OCI-LY7 (cell line): Measurements from ENCODE around the gene AFMID. TPM values are rescaled to one million over a fixed set of nuclear protein-coding genes. Genes with fewer than 3 reads are reported as not detected.

ENCODE experiments used
- BruUV-seq: library from RNA; stranded (reverse); fragments of 400-500 nt; replicated peaks from 2 replicates; lab custom pipeline; 2021; lab: Mats Ljungman, UMichigan
- CTCF ChIA-PET: fragments of 300-600 bp; sonication (Branson Sonifier 250); formaldehyde crosslinking; loops from one replicate; lab custom pipeline; 2022; ENCODE audit warnings: antibody characterized with exemption; ENCODE audit not compliant: unreplicated experiment; lab: Charles Lee
- POLR2A ChIA-PET: fragments of 300-600 bp; sonication (Branson Sonifier 250); formaldehyde crosslinking; loops from one replicate; lab custom pipeline; 2022; ENCODE audit warnings: antibody characterized with exemption; lab: Charles Lee
- DNase-seq: peaks from one replicate; pipeline ENCODE4 v3.0.0-alpha.2; 2015; ENCODE audit warnings: low spot score
- H2AFZ ChIP-seq: fragments of 200-600 bp; sonication (generic), shearing (Covaris generic); 2 replicates; pipeline ENCODE4 v1.6.1; 2014; ENCODE audit warnings: mild to moderate bottlenecking, antibody characterized with exemption, low read length, moderate library complexity
- H3K27ac ChIP-seq: fragments of 200-600 bp; sonication (generic); 2 replicates; pipeline ENCODE4 v1.5.1; 2014; ENCODE audit warnings: mixed run types, low read depth, mild to moderate bottlenecking, moderate library complexity, low read length, inconsistent platforms; ENCODE audit not compliant: poor library complexity, severe bottlenecking
- H3K36me3 ChIP-seq: fragments of 200-600 bp; sonication (generic); 2 replicates; pipeline ENCODE4 v1.6.1; 2014; ENCODE audit warnings: mild to moderate bottlenecking, antibody characterized with exemption, low read length, moderate library complexity, mixed read lengths; ENCODE audit not compliant: insufficient read depth
- H3K4me1 ChIP-seq: fragments of 200-600 bp; sonication (generic); 2 replicates; pipeline ENCODE4 v1.5.1; 2014; ENCODE audit warnings: mild to moderate bottlenecking, low read length; ENCODE audit not compliant: insufficient read depth, poor library complexity, severe bottlenecking
- H3K4me2 ChIP-seq: fragments of 200-600 bp; sonication (generic); 2 replicates; pipeline ENCODE4 v1.6.1; 2014; ENCODE audit warnings: mild to moderate bottlenecking, low read length
- H3K4me3 ChIP-seq: fragments of 200-600 bp; sonication (generic); 2 replicates; pipeline ENCODE4 v1.5.1; 2014; ENCODE audit warnings: mild to moderate bottlenecking, low read depth, low read length; ENCODE audit not compliant: poor library complexity, severe bottlenecking
- H3K79me2 ChIP-seq: fragments of 200-600 bp; sonication (generic); 2 replicates; pipeline ENCODE4 v1.6.1; 2016; ENCODE audit warnings: low read depth, mild to moderate bottlenecking, low read length, moderate library complexity, mixed read lengths; ENCODE audit not compliant: insufficient read depth
- H3K9me2 ChIP-seq: fragments of 200-600 bp; sonication (generic); 2 replicates; pipeline ENCODE4 v1.6.1; 2016; ENCODE audit warnings: mild to moderate bottlenecking, low read length, mixed read lengths; ENCODE audit not compliant: insufficient read depth
- H3K9me3 ChIP-seq: fragments of 200-600 bp; sonication (generic); 2 replicates; pipeline ENCODE4 v1.6.1; 2014; ENCODE audit warnings: mild to moderate bottlenecking, mixed run types, low read length, mixed read lengths
- H4K20me1 ChIP-seq: fragments of 200-600 bp; sonication (generic); 2 replicates; pipeline ENCODE4 v1.6.1; 2014; ENCODE audit warnings: mild to moderate bottlenecking, antibody characterized with exemption, low read length, moderate library complexity, mixed read lengths; ENCODE audit not compliant: insufficient read depth
- CTCF ChIP-seq: fragments of 200-600 bp; sonication (generic); conservative IDR thresholded peaks from 2 replicates; pipeline ENCODE4 v1.5.1; 2014; ENCODE audit warnings: mild to moderate bottlenecking, antibody characterized with exemption, low read length, moderate library complexity, mixed read lengths
- EZH2phosphoT487 ChIP-seq: fragments of 200-600 bp; sonication (generic); IDR thresholded peaks from 2 replicates; pipeline ENCODE4 v1.6.1; 2018; ENCODE audit warnings: low read depth, borderline replicate concordance, mild to moderate bottlenecking, mixed run types, antibody characterized with exemption, low read length, moderate library complexity, mixed read lengths
- intact Hi-C: fragments of 100-400 bp; cut with micrococcal nuclease; formaldehyde crosslinking; loops from one replicate; pipeline ENCODE4 v1.10.0; 2022; ENCODE audit not compliant: unreplicated experiment
- total RNA-seq, 2 experiments: library from RNA; depleted of rRNA in 1 of 2; stranded (reverse); fragments of >200 nt in 1 of 2; shearing (Covaris generic) in 1 of 2; gene quantifications; 2 replicates each; pipeline ENCODE4 v1.2.3, GENCODE V29; 2014 to 2022

AFMID gene
- total RNA-seq, 2 experiments from 2014 or later = 89.1 to 101 TPM

GRCh38 chr17:78210111-78210510 lies 22.9 kb downstream of the AFMID start:
- TF ChIP-seq CTCF (no peak), EZH2phosphoT487 (no peak)
- intact Hi-C loops = no loop called here
- H3K4me2 ChIP-seq = no peak overlapping the region
- no peaks in the 10 kb centered on the region for H3K9me3 ChIP-seq
- H3K4me3 ChIP-seq = no peak overlapping the region
- peaks cover 10% of the 10 kb centered on the region for H3K79me2 ChIP-seq
- DNase-seq = no peak
- no TSS peak for BruUV-seq
- peaks cover 5% of the 10 kb centered on the region for H3K4me1 ChIP-seq
- H4K20me1 ChIP-seq = no peaks in the 10 kb centered on the region
- no peaks in the 10 kb centered on the region for H3K9me2 ChIP-seq
- POLR2A ChIA-PET = no interaction called here
- H2AFZ ChIP-seq = no peak overlapping the region
- CTCF ChIA-PET = no interaction called here
- H3K27ac ChIP-seq = no peak overlapping the region
- peaks cover 34% of the 10 kb centered on the region; the same call in 1 of the 2 replicates for H3K36me3 ChIP-seq

GRCh38 chr17:78211032-78211431 lies 23.9 kb downstream of the AFMID start:
- H3K9me3 ChIP-seq = no peaks in the 10 kb centered on the region
- H3K9me2 ChIP-seq = no peaks in the 10 kb centered on the region
- intact Hi-C loops = no loop called here
- no peak for TF ChIP-seq CTCF
- TF ChIP-seq EZH2phosphoT487 = no peak
- DNase-seq = no peak
- ChIA-PET CTCF (no interaction called here), POLR2A (no interaction called here)
- 0 out of 2 replicates have a peak, but pooled peaks cover 4% of the 10 kb centered on the region for H4K20me1 ChIP-seq
- H3K79me2 ChIP-seq = peaks cover 19% of the 10 kb centered on the region
- no peak overlapping the region for H3K27ac ChIP-seq
- no peak overlapping the region for H2AFZ ChIP-seq
- H3K4me2 ChIP-seq = no peak overlapping the region
- no TSS peak for BruUV-seq
- peaks cover 34% of the 10 kb centered on the region for H3K36me3 ChIP-seq
- H3K4me1 ChIP-seq = peaks cover 13% of the 10 kb centered on the region
- H3K4me3 ChIP-seq = no peak overlapping the region

- H2AFZ ChIP-seq = peak within 1 kb of the TSS; percentile 59
- peak within 1 kb of the TSS; percentile 75 for H3K4me3 ChIP-seq
- CTCF ChIA-PET = no interaction called here
- peak within 1 kb of the TSS; percentile 93 for H3K4me2 ChIP-seq
- H3K4me1 ChIP-seq = peaks cover 18% of the 10 kb centered on the region
- H4K20me1 ChIP-seq = 0 out of 2 replicates have a peak, but pooled peaks cover 4% of the 10 kb centered on the region
- TF ChIP-seq CTCF (no peak), EZH2phosphoT487 (no peak)
- BruUV-seq = TSS peak; percentile 73
- H3K27ac ChIP-seq = peak within 1 kb of the TSS; percentile 75
- peaks cover 47% of the 10 kb centered on the region for H3K36me3 ChIP-seq
- peak; percentile 97 for DNase-seq
- no peaks in the 10 kb centered on the region for H3K9me3 ChIP-seq
- H3K79me2 ChIP-seq = peaks cover 39% of the 10 kb centered on the region
- POLR2A ChIA-PET = interaction anchor here (0.6 to 1.1 kb wide), 9 partner anchors 11 to 128 kb away, joined by 3 to 5 read pairs (median 3); partner anchors contain the start of genes AFMID and TK1
- intact Hi-C loops = loop anchor here (2.0 kb wide), 1 partner anchor 37 kb away; no protein-coding TSS in a partner anchor
- H3K9me2 ChIP-seq = no peaks in the 10 kb centered on the region
These were observed 27.0 kb downstream of the AFMID start, which contains the start of gene BIRC5 for GRCh38 chr17:78214016-78214705. Gene BIRC5, plus strand, starts transcription at chr17:78214253. Its CDS starts 64 bp downstream, at chr17:78214317.
